Measurements from ENCODE around the gene POU2F1. TPM values are rescaled to one million over a fixed set of nuclear protein-coding genes. Genes with fewer than 3 reads are reported as not detected.

POU2F1 gene
- polyA plus RNA-seq, 1 donor from 2014 or later: 10.9 TPM

GRCh38 chr1:167441222-167441621 is 220.5 kb downstream of the POU2F1 start:
- H3K79me2 ChIP-seq (replicated peaks; ENCODE audit: insufficient read depth, low read length): no peaks in the 10 kb centered on the region
- H3F3A ChIP-seq (ENCODE audit: insufficient read depth, low read length, poor library complexity, severe bottlenecking): no peaks in the 10 kb centered on the region
- no peak overlapping the region for H3K4me3 ChIP-seq (ENCODE audit: low read length)
- no peak overlapping the region for H3K4me2 ChIP-seq (ENCODE audit: low read length)
- H3K27ac ChIP-seq (ENCODE audit: low read length): no peak overlapping the region
- H3K27me3 ChIP-seq (ENCODE audit: insufficient read depth, low read depth, low read length): peaks cover 9% of the 10 kb centered on the region
- H2AFZ ChIP-seq (ENCODE audit: low read depth, low read length): no peak overlapping the region
- no peaks in the 10 kb centered on the region for H3K9me3 ChIP-seq (ENCODE audit: low read length)
- no peaks in the 10 kb centered on the region for H4K20me1 ChIP-seq (ENCODE audit: insufficient read depth)
- no peaks in the 10 kb centered on the region for H3K9me2 ChIP-seq (ENCODE audit: insufficient read depth, low read length)
- TF ChIP-seq EZH2 (IDR thresholded peaks at IDR 0.05; ENCODE audit: borderline replicate concordance, insufficient read depth, low read length, poor library complexity, severe bottlenecking) (no peak), POLR2AphosphoS5 (IDR thresholded peaks at IDR 0.05) (no peak), MXI1 (conservative IDR thresholded peaks at IDR 0.05; ENCODE audit: poor library complexity, severe bottlenecking) (no peak), TAF1 (IDR thresholded peaks at IDR 0.05; ENCODE audit: low read depth) (no peak), EP300 (conservative IDR thresholded peaks at IDR 0.05; ENCODE audit: poor library complexity, severe bottlenecking) (no peak), CTCF (IDR thresholded peaks at IDR 0.05; ENCODE audit: poor library complexity, severe bottlenecking) (no peak), RAD21 (conservative IDR thresholded peaks at IDR 0.05) (no peak), REST (IDR thresholded peaks at IDR 0.05; ENCODE audit: borderline replicate concordance) (no peak), SMC3 (conservative IDR thresholded peaks at IDR 0.05; ENCODE audit: poor library complexity) (no peak)
- H3K9ac ChIP-seq (ENCODE audit: low read length): no peak overlapping the region
- no peaks in the 10 kb centered on the region for H3K36me3 ChIP-seq (ENCODE audit: insufficient read depth, low read length)

GRCh38 chr1:167442142-167442848 is 221.6 kb downstream of the POU2F1 start:
- Histone ChIP-seq H2AFZ (ENCODE audit: low read depth, low read length) (no peak overlapping the region), H3K9me2 (ENCODE audit: insufficient read depth, low read length) (no peaks in the 10 kb centered on the region), H3K4me3 (ENCODE audit: low read length) (no peak overlapping the region), H3F3A (ENCODE audit: insufficient read depth, low read length, poor library complexity, severe bottlenecking) (no peaks in the 10 kb centered on the region), H4K20me1 (ENCODE audit: insufficient read depth) (no peaks in the 10 kb centered on the region), H3K9me3 (ENCODE audit: low read length) (no peaks in the 10 kb centered on the region), H3K27me3 (ENCODE audit: insufficient read depth, low read depth, low read length) (peaks cover 9% of the 10 kb centered on the region), H3K79me2 (replicated peaks; ENCODE audit: insufficient read depth, low read length) (no peaks in the 10 kb centered on the region), H3K36me3 (ENCODE audit: insufficient read depth, low read length) (no peaks in the 10 kb centered on the region), H3K9ac (ENCODE audit: low read length) (no peak overlapping the region), H3K4me2 (ENCODE audit: low read length) (no peak overlapping the region), H3K27ac (ENCODE audit: low read length) (no peak overlapping the region)
- TF ChIP-seq SMC3 (conservative IDR thresholded peaks at IDR 0.05; ENCODE audit: poor library complexity) (peak; percentile 88), CTCF (IDR thresholded peaks at IDR 0.05; ENCODE audit: poor library complexity, severe bottlenecking) (peak; percentile 79), RAD21 (conservative IDR thresholded peaks at IDR 0.05) (peak; percentile 76), EP300 (conservative IDR thresholded peaks at IDR 0.05; ENCODE audit: poor library complexity, severe bottlenecking) (no peak), MXI1 (conservative IDR thresholded peaks at IDR 0.05; ENCODE audit: poor library complexity, severe bottlenecking) (no peak)
